HG03039 (cell line): ENCODE measurements around the gene RAPGEF3.

Source experiments
- ATAC-seq: cut with Tn5 transposase; IDR thresholded peaks from one replicate; pipeline ENCODE4 v1.9.1; 2021; ENCODE audit warnings: mild to moderate bottlenecking, moderate library complexity; ENCODE audit not compliant: unreplicated experiment

Gene RAPGEF3

DNA sequence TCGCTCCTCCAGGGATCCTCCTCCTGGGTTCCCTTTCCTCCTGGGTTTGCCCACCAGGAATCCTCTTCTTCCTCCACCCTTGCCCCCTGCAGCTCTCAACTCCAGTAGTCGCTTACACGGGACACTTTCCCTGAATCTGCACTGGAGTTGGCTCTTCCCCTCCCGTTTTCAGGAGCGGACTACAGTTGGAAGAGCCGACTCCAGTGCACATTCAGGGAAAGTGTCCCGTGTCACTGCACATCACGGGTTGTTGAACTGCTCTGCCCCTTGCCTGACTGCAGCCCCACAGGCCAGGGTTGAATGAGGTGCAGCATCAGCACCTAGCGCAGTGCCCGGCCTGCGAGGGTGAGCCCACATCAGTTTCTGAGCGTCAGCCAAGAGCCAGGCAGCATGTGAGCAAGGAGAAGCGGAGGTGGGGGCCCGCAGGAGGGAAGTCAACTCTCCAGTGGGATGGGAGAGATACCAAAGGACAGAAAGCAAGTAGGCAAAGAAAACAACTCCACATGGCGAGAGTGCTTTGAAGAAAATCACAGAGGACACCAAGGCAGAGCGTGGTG is 13.1 kb downstream of the RAPGEF3 start:
- ATAC-seq = no peak

DNA sequence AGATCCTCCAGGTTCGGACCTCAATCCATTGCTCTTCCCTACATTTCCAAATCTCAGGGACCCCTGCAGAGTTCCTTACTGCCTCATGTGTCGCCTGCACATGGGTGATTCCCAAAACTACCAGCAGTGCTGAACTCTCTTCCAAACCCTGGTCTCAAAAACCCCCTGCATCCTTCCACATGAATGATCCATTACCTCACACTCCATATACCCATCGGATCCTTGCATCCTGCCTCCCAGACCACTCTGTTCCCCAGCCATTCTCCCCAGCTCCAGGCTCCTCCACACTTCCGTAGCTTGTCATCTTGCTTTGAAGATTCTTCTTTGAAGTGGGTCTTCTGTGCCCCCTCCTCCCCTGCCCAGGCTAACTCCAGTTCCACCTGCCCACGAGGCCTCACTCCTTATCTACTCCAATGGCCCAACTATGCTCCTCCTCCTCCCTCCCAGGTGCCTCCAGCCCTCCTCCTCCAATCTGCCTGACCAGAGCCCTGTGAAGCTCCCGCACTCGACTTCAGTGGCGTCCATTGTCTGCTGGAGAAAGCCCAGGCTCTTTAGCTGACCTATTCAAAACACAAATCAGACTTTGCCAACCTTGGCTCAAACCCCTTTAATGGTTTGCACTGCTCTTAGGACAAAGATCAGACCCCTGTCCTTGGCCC is 13.8 kb downstream of the RAPGEF3 start:
- ATAC-seq = no peak

DNA sequence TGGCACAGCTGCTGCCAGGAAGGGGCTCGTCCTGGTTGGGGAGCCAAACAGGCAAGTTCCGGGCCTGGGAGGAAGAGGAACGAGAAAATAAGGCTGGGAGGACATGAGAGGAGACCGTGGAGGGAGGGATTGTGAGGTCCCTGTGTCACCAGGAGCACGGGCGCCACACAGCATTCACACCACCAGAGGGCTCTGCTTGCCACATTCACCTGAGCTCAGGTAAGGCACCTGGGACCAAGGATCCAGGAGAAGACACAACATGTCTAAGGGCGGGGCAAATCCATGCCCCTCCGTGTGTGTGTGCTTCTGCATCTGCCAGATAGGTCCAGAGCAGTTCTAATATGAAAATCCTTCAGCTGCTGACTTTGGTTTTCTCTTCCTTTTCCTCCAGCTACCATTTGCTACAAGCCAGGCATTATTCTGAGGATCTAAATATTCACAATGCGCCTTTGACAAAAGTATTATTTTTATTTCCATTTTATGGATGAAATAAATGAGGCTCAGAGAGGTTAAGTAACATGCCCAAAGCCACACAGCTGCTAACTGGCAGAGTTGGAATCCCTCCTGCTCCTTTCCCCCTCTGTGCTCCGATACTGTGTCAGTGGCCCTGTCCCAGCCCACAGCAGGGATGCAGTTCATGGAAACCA is 14.6 kb downstream of the RAPGEF3 start:
- ATAC-seq = no peak

DNA sequence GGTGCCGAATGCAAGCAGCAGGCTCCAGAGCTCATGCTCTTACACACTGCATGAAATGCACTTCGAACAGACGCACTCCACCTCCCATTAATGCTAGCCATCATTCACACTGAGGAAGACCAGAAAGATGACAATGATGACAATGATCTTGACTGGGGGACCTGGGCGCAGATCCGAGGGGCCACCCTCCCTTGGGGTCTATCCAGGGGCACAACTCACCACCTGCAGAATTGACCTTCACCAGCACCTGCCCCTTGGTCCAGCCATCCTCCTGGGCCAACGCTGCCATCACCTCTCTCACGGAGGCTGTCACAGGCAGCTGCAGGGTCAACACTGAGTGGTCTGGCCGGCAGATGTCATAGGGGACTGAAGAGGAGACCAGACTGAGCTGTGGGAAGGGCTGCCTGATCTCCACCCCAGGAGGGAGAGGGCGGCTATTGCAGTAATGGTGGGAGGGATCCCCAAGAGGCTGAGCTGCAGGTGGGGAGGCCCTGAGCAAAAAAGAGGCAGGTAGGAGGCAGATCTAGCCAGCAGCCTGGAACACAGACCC is 15.3 kb downstream of the RAPGEF3 start:
- no peak for ATAC-seq

DNA sequence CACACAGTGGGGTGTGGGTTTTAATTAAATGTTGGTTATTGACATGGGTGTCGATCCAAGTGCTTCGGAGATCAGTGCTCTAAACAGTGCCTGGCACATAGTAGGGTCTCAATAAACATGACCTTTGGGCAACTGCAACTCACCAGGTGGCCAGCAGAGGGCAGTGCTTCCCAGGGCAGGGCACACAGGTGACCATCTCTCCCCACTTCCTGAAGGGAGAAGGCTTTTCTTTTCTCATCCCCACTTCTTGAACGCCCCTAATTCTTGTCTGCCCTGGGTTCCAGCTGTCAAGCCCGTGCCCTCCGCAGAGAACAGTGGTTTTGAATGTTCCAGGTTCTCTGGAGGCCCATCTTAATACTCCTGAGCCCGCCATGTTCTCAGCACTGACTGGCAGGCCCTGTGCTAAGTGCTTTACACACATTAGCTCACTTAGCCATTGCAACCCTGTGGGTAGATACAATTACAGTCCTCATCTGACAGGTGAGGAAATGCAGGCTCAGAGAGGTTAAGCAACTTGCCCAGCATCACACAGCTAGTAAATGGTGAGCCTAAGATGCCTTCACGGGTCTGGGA is 16.3 kb downstream of the RAPGEF3 start:
- ATAC-seq = no peak

DNA sequence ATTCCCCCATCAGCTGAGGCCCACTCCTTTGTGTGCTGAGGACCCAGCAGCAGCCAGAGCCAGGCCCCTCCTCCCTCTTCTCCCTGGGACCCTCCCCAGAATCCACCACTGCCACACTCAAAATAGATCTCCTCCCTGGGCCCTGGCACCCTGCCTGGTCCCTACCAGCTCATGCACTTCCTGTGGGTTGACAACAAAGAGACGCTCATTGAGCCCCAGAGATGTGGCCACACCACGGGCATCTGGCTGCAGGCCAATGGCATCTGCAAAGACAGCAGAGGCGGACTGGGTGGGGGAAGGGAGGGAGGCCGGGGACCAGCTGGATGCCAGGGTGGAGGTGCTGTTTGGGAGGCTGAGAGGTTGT is 17.4 kb downstream of the RAPGEF3 start:
- ATAC-seq = no peak

DNA sequence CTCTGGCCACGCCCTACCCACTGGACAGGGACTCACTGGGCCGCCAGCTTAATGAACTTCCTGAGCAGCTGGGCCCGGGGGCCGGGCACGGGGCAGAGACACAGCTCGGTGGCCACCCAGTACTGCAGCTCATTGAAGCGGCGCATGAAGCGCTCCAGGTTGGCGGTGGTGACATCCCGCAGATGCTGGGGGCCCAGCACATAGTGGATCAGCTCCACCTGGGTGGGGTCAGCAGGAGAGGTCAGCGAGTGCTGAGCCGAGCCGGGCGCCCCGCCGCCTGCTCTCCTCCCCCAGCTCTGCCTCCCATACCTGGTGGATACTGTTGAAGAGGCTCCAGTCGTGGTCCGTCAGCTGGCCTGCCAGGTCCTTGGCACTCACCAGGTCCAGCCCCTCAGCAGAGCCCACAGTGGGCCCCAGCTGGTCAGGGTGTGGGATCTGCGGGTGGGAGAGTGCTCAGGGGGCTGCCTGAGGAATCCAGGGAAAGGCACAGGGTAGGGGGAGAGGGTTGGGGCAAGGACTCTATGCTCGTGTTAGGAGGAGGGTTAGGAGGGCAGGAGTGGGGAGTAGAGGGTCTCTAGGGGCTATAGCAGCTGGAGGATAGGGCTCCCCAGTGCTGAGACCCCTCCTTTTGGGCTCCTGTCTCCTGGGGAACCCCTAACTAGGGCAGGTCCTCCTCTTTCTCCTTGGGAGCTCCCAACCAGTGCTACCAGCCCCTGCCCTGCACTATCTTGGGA is 17.9 kb downstream of the RAPGEF3 start:
- peak; percentile 33 for ATAC-seq

DNA sequence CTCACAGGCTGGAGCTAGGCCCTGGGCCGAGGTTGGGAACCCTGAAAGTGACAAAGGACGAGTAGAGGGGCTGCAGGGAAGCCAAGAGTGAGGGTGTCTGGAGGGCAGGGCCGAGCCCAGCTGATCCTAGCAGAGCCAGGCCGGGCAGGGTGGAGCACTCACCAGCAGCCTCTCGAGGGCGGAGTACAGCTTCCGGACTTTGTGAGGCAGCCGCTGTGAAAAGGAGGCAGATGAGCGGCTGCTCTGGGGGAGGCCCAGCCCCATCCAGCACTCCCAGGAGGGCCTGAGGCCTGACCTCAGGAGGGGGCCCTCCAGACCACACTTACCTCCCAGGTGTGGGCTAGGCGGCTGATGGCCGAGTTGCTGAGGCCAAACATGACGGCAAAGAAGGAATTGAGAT is 18.7 kb downstream of the RAPGEF3 start:
- ATAC-seq = peak; percentile 54

DNA sequence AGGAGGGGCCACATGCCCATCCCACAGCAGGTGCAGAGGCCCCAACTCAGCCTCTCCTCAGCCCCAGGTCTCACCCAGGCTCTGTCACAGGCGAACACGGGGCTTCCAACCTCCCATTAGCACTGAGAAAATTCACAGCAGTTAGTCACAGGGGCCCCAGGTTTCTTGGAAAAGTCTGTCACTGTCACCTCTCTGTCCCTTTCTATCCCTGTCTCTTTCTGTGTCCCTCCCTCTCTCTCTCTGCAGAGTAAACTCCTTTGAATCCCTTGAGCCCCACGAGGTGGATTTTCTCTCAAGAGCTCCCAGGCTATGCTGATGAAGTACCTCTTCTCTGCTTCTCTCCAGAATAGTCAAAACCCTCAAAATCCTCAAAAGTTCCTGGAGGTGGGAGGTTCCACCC is 19.4 kb downstream of the RAPGEF3 start:
- ATAC-seq = no peak

DNA sequence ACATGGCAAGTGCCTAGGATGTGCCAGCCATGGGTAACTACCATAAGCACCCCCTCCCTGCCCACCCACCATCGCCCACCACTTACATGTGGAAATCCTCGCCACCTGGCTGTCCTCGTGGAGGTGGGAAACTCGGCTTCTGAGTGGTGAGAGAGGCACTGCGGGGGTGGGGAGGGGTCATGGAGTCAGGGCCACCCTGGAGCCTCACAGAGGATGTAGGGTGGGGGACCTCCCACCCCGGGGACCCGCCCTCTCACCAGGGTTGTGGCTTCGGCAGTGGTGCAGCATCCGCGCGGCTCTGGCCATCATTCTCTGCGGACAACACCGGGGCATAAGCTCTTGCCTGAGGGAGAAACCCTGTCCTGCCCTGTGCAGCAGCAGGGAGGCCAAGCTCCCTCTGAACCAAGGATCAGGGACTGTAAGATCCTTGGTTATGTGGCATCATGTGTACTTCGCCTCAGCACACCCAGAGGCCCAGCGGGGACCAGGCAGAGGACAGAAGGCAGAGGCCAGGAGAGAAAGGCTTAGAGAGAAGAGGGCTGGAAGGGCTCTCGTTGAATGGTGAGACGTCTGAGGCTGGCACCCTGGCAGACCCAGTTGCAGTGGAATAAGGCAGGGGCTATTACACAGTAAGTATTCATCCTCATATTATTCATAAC is 20.6 kb downstream of the RAPGEF3 start:
- ATAC-seq = no peak

DNA sequence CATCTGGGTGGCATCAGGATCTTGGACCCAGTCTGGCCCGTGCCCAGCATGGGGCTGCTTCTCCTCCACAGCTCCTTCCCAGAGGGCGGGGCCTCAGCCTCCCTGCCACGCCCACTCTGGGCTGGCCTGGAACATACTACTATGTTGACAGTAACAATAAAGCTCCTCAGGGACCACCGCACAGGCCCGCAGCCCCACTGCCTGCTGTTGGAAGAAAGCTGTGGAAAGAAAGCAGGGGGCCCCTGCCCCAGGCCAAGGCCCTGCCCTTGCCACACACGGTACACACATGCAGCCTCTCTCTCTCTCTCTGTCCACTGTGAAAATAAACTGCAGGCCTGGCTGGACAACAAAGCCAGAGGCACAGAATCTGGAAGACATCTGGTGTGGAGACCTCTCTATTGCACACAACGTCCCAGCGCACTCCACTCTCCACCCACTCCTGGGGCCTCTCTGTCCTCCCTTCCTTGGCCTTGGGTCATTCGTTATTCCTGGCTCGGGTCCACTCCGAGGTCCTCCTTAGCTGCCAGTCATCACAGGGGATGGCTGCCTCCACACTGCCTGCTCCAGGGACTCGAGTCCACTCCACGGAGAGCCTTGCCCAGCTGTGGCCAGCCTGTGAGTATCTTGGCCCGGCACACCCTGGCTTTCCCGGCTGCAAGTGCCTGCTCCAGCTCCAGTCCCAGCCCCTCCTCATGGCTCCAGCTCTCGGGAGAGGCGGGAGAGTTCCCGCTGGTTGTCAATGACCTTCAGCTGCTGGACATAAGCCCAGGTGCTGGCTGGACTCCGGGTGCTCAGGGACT is 21.6 kb downstream of the RAPGEF3 start:
- no peak for ATAC-seq

DNA sequence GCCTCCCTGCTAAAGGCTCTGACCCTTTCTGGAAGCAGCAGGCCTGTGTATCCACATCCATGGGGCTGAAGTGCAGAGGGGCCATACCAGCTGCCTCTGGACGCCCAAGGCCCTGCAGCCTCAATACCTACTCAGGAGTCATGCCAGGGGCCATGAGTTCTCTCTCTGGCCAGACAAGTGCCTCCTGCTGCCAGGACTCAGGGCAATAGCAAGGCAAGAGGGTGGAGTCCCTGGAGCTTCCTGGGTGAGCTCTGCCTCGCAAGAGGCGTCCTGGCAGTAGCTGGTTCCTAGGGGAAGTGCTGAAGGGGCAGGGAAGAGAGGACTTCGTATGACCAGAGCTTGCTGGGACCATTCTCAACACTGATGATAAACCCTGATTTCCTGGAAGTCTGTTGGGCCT is 22.5 kb downstream of the RAPGEF3 start:
- ATAC-seq = no peak

DNA sequence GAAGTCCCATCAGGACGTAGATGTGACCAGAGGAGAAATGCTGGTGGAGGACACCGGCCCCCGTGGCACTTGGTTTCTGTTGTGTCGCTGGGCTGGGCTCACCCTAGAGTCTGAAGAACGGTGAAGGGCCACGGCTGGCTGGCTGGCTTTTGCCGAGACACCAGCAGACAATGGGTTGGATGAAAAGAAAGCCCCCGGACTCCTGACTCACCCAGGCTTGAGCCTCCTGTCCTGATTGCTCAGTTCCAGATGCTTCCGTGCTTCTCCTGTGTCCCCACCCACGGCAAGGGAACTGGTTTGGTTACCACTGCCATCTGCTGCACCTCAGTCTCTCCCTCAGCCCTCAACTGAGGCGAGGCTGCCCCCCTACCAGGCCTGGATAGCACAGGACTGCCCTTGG is 23.0 kb downstream of the RAPGEF3 start:
- no peak for ATAC-seq

DNA sequence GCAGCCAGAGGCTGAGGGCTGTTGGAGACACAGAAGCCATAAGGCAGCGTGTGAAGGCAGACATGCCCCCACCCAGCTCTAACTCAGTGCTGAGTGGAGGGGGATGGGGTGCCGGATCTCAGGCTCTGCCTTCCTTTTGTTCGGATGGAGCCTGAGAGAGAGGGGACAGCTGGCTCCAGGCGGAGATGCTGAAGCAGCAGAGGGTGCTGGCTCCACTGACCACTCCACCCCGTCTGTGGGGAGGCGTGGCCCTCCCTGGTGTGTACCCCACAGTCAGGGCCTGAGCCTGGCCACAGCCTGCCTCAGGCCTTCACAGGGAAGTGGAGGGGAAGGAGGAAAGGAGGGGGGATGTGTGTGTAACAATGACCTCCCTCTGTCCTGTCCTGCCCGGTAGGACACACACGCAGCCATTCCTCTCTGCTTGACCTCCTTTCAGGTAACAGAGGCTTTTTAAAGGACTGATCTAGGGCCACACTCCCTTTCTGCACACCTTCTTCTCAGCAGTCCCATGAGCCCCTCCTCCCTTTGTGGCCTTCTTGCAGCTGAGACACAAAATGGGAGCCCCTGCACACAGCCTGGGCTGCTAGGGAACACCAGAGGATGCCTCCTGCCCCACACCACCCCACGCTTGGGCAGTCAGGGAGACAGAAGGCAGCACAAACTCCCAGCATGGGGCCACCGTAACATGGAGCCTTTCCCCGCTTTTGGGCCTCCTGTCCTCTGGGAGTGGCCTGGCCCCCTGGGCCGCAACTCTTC is 23.8 kb downstream of the RAPGEF3 start:
- ATAC-seq = no peak

DNA sequence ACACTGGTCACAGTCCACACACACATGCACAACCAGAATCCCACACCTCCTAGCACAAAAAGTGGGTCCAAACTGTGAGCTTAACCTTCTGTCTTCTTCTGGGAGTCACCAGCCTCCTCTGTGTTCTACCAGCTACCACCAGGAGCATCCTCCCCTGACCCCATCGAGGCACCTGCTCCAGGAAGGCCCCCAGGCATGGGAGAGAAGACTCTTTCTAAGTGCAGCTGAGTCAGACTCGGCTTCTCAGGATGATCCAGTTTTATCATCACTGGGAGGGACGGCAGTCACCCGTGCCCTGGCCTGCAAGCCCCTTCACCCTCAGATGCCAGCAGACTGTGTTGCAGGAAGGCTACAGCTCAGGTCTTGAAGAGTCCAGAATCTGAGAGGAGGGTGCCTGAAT is 25.5 kb downstream of the RAPGEF3 start:
- ATAC-seq = no peak

DNA sequence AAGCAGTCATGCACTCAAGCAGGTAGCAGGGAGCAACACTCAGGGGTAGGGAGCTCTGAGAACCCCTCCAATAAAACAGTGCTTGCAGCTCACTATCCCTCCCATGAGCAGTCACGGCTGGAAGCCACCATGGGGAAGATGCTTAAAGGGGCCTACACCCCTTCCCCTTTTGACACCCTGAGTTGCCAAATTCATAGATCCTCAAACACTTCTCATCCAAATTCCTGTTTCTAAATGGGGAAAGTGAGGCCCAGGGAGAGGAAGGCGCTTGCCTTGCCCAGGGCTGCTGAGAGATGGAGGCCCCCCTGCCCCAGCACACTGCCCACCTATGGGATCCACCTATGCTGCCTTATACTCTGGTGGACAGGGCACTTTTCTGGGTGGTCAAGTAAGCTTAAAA is 26.2 kb downstream of the RAPGEF3 start:
- no peak for ATAC-seq

DNA sequence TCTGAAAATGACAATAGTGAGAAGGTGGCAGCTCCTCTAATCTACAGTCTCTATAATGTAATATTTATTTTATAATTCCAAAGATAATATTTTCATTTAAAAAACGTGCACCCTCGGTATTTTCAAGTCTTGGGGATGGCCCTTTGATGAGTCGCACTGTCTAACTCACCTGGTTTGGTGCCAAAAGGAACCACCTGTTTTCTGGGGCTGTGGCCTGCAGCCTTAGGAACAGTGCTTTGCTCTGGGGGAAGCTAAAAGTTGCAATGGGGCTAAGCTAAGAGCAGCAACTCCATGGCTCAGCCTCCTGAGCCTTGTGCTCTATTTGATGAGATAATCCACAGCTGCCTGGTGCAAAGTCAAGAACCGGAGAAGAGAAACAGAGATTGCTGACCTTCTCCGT is 27.0 kb downstream of the RAPGEF3 start:
- no peak for ATAC-seq

DNA sequence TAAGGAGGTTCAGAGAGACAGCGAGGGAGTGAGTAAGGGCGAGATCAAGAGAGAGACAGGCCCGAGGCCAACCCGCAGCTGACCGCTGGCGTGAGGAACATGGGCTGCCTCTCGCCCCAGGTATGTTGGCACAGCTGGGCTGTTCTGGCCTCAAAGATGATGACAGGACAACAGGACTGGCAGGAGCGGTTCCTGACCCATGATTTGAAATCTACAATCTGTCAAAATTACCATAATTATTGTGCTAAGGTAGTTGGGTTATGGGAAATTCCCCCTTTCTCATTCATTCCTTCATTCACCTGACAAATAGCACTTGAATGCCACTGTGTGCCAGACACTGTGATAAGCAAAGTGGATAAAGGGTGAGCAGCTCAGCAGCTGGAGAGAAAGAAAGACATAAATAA is 28.3 kb downstream of the RAPGEF3 start:
- ATAC-seq = no peak

DNA sequence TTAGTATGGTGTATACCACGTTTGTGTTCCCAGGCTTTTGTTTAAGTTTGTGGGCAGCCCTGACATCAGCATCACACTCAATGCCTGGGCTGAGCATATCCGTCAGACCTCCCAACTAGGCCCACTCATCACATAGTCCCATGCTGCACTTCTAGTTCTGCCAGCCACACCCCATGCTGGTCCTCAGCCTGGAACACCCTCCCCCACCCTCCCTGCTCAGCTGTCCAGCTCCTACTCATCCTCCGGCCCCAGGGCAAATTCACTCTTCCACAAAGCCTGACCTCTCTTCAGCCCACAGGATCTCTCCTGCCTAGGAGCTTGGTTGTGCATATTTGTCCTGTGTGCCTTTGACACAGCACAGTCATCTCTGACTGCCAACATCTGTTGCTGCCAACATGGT is 29.4 kb downstream of the RAPGEF3 start:
- no peak for ATAC-seq
